HEK293 (cell line): ENCODE measurements around the gene SLC66A2.

Experiments
- CTCF ChIA-PET: fragments of 350-600 bp; formaldehyde crosslinking; extraction: SDS; loops from one replicate; lab custom pipeline; 2021; ENCODE audit warnings: antibody characterized with exemption; lab: Yijun Ruan, JAX
- POLR2A ChIA-PET: fragments of 300-600 bp; formaldehyde crosslinking; extraction: SDS; loops from one replicate; lab custom pipeline; 2020; ENCODE audit warnings: antibody characterized with exemption, inconsistent platforms; lab: Yijun Ruan, JAX
- H3K27ac ChIP-seq: fragments of 200-500 bp; sonication (Bioruptor generic); 2 replicates; pipeline ENCODE4 v1.5.1; 2014; ENCODE audit warnings: low read depth, low read length, control low read depth, inconsistent platforms; ENCODE audit errors: extremely low read depth
- H3K36me3 ChIP-seq, 2 experiments: fragments of 200-500 bp in 1 of 2; sonication (Bioruptor generic) in 1 of 2; 1 replicate in 1 of 2; 2 replicates in 1 of 2; pipeline ENCODE4 v1.5.1; 2014 to 2017; ENCODE audit warnings: inconsistent platforms in 2 of 2, low read length in 2 of 2; ENCODE audit not compliant: control insufficient read depth in 2 of 2, insufficient read depth in 1 of 2
- H3K4me1 ChIP-seq: fragments of 200-500 bp; sonication (Bioruptor generic); 2 replicates; pipeline ENCODE4 v1.5.1; 2014; ENCODE audit warnings: mild to moderate bottlenecking, low read length, inconsistent platforms; ENCODE audit not compliant: control insufficient read depth, insufficient read depth
- H3K4me3 ChIP-seq: 2 replicates; pipeline ENCODE4 v1.5.1; 2011; ENCODE audit warnings: low read depth, mild to moderate bottlenecking, control low read depth, low read length, moderate library complexity
- H3K9me3 ChIP-seq: fragments of 200-500 bp; sonication (Bioruptor generic); 2 replicates; pipeline ENCODE4 v1.5.1; 2014; ENCODE audit warnings: low read depth, low read length, inconsistent platforms; ENCODE audit not compliant: control insufficient read depth, insufficient read depth
- GFI1B ChIP-seq: fragments of 450-650 bp; formaldehyde crosslinking; IDR thresholded peaks from 2 replicates; pipeline ENCODE4 v1.5.1; 2016; ENCODE audit warnings: missing biosample characterization, missing genetic modification characterization
- GLI2 ChIP-seq: fragments of 450-650 bp; formaldehyde crosslinking; IDR thresholded peaks from 2 replicates; pipeline ENCODE4; 2017; ENCODE audit warnings: missing biosample characterization, missing genetic modification characterization, low read depth, borderline replicate concordance
- MEIS1 ChIP-seq: sonication (generic); formaldehyde crosslinking; IDR thresholded peaks from 2 replicates; pipeline ENCODE4 v1.8.1; 2022; ENCODE audit warnings: missing genetic modification reagents, mild to moderate bottlenecking, borderline replicate concordance
- ZBTB17 ChIP-seq: fragments of 450-650 bp; formaldehyde crosslinking; IDR thresholded peaks from 2 replicates; pipeline ENCODE4 v1.5.1; 2016; ENCODE audit warnings: missing biosample characterization, missing genetic modification characterization
- ZFP37 ChIP-seq: fragments of 450-650 bp; formaldehyde crosslinking; IDR thresholded peaks from 2 replicates; pipeline ENCODE4 v1.5.1; 2016; ENCODE audit warnings: missing biosample characterization, missing genetic modification characterization
- ZNF121 ChIP-seq: fragments of 450-650 bp; formaldehyde crosslinking; IDR thresholded peaks from 2 replicates; pipeline ENCODE4 v1.5.1; 2016; ENCODE audit warnings: missing biosample characterization, missing genetic modification characterization
- ZNF132 ChIP-seq: fragments of 450-650 bp; formaldehyde crosslinking; IDR thresholded peaks from 2 replicates; pipeline ENCODE4 v1.5.1; 2017; ENCODE audit warnings: missing biosample characterization, missing genetic modification characterization, borderline replicate concordance
- ZNF140 ChIP-seq: fragments of 450-650 bp; formaldehyde crosslinking; IDR thresholded peaks from 2 replicates; pipeline ENCODE4 v1.5.1; 2016; ENCODE audit warnings: missing biosample characterization, missing genetic modification characterization
- ZNF146 ChIP-seq: fragments of 450-650 bp; formaldehyde crosslinking; IDR thresholded peaks from 2 replicates; pipeline ENCODE4 v1.5.1; 2016; ENCODE audit warnings: missing biosample characterization, missing genetic modification characterization
- ZNF155 ChIP-seq: fragments of 450-650 bp; formaldehyde crosslinking; IDR thresholded peaks from 2 replicates; pipeline ENCODE4 v1.5.1; 2016; ENCODE audit warnings: missing biosample characterization, missing genetic modification characterization
- ZNF214 ChIP-seq: fragments of 450-650 bp; formaldehyde crosslinking; IDR thresholded peaks from 2 replicates; pipeline ENCODE4 v1.5.1; 2017; ENCODE audit warnings: missing biosample characterization, mild to moderate bottlenecking, missing genetic modification characterization, borderline replicate concordance
- ZNF335 ChIP-seq: fragments of 450-650 bp; formaldehyde crosslinking; conservative IDR thresholded peaks from 2 replicates; pipeline ENCODE4 v1.5.1; 2016; ENCODE audit warnings: missing biosample characterization, missing genetic modification characterization
- ZNF341 ChIP-seq: fragments of 450-650 bp; formaldehyde crosslinking; IDR thresholded peaks from 2 replicates; pipeline ENCODE4; 2016; ENCODE audit warnings: low read depth, missing biosample characterization, missing genetic modification characterization
- ZNF37A ChIP-seq: fragments of 450-650 bp; IDR thresholded peaks from 2 replicates; pipeline ENCODE4 v1.5.1; 2018; ENCODE audit warnings: missing biosample characterization, missing genetic modification characterization
- ZNF391 ChIP-seq: fragments of 450-650 bp; formaldehyde crosslinking; IDR thresholded peaks from 2 replicates; pipeline ENCODE4 v1.5.1; 2016; ENCODE audit warnings: low read depth, missing biosample characterization, missing genetic modification characterization, borderline replicate concordance
- ZNF398 ChIP-seq: fragments of 450-650 bp; formaldehyde crosslinking; IDR thresholded peaks from 2 replicates; pipeline ENCODE4 v1.5.1; 2017; ENCODE audit warnings: missing biosample characterization, missing genetic modification characterization
- ZNF677 ChIP-seq: fragments of 450-650 bp; IDR thresholded peaks from 2 replicates; pipeline ENCODE4 v1.5.0; 2018; ENCODE audit warnings: missing biosample characterization, mild to moderate bottlenecking, missing genetic modification characterization, moderate library complexity
- ZNF701 ChIP-seq: fragments of 450-650 bp; formaldehyde crosslinking; IDR thresholded peaks from 2 replicates; pipeline ENCODE4 v1.5.1; 2016; ENCODE audit warnings: missing biosample characterization, missing genetic modification characterization
- ZNF707 ChIP-seq: fragments of 450-650 bp; formaldehyde crosslinking; IDR thresholded peaks from 2 replicates; pipeline ENCODE4 v1.5.1; 2016; ENCODE audit warnings: missing biosample characterization, missing genetic modification characterization
- ZNF843 ChIP-seq: fragments of 450-650 bp; formaldehyde crosslinking; IDR thresholded peaks from 2 replicates; pipeline ENCODE4 v1.5.1; 2016; ENCODE audit warnings: missing biosample characterization, missing genetic modification characterization
- TF ChIP-seq, protein P1 (sequence below): fragments of 450-650 bp; formaldehyde crosslinking; IDR thresholded peaks from 2 replicates; pipeline ENCODE4 v1.5.1; 2016; ENCODE audit warnings: missing biosample characterization, missing genetic modification characterization
- TF ChIP-seq, protein P2 (sequence below): fragments of 450-650 bp; formaldehyde crosslinking; IDR thresholded peaks from 2 replicates; pipeline ENCODE4 v1.5.1; 2016; ENCODE audit warnings: missing biosample characterization, missing genetic modification characterization

The SLC66A2 gene

DNA sequence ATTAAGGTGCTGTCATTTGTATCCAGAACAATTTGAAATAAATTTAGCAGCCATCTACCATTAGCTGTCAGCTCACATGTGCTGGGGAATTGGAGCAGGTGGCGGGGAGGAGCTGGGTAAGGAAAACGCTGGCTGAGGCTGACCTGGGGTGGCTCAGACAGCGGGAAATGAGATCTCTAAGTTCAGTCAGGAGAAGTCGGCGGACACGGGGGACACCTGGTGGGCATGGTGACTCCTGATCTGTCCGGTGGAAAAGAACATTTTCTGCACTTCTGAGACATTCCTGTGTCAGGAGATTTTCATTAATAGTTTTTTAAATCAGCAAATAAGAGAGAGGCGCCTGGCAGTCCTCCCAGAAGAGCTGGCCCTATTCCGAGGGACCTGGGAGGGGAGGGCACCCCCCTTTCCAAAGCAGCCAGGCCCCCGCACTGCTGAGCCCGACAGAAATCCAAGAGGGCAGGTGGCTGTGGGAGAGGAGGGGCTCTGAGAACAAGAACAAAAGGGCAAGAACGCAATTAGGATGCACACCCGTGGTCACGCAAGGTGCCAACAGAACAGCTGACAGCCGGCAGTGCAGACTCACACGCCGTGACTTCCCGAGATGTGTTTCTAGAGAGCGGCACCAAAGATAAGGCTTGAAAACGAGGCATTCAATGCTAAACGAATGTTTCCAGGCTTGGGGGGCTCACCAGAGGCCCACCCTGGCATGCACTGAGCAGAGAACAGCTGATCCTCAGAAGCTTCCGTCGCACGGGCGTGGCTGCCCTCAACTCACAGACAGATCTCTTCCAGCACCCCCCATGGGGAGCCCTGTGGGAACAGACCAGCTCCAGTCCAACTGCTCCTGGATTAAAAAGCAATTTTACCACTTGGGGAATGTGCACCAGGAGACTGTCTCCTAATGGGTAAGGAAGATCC, 26.4 kb downstream of the SLC66A2 start:
- TF ChIP-seq ZNF155 (tag by site-specific recombination), result no peak
- Histone ChIP-seq H3K27ac (no peak overlapping the region), H3K4me1 (no peaks in the 10 kb centered on the region), H3K9me3 (no peaks in the 10 kb centered on the region), H3K36me3 (peaks cover 4 to 22% of the 10 kb centered on the region in 2 experiments; a peak in 2 of 3 replicates), H3K4me3 (no peak overlapping the region)
- ChIA-PET POLR2A (no interaction called here), CTCF (interaction anchor here (0.7 kb wide), 1 partner anchor 85 kb away, joined by 3 read pairs; no protein-coding TSS in a partner anchor)

DNA sequence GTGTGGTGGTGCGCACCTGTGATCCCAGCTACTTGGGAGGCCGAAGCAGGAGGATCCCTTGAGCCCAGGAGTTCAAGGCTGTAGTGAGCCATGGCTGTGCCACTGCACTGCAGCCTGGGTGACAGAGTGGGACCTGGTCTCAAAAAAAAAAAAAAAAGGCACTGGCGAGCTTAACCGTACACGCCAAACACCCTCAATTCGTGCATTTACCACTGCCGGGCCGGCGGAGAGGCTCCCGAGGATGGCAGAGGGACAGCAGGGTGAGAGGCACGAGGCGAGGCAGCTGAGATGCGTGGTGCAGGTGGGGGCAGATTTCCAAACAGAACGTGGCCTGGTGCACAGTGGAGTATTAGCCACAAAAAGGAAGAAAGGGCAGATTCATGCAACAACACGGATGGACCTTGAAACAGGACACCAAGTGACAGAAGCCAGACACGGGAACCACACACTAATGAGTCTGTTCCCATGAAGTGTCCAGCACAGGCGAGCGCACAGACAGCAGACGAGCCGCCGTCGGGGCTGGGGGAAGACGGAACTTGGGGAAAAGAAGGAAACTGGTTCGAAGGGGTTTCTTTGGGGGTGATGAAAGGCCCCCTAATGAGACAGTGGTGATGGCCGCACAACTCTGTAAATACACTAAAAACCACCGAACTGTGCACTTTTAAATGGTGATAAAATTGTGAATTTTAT, 27.4 kb downstream of the SLC66A2 start:
- H3K36me3 ChIP-seq, result peaks cover 4 to 16% of the 10 kb centered on the region in 2 experiments; a peak in 2 of 3 replicates
- no peak overlapping the region for H3K4me3 ChIP-seq
- CTCF ChIA-PET, result interaction anchor here (0.7 kb wide), 1 partner anchor 84 kb away, joined by 3 read pairs; no protein-coding TSS in a partner anchor
- no peaks in the 10 kb centered on the region for H3K9me3 ChIP-seq
- no peaks in the 10 kb centered on the region for H3K4me1 ChIP-seq
- H3K27ac ChIP-seq, result no peak overlapping the region
- no peak for TF ChIP-seq ZNF843 (tag by site-specific recombination)
- no peak for TF ChIP-seq ZBTB17
- TF ChIP-seq ZNF37A, result no peak
- TF ChIP-seq ZNF121 (tag by site-specific recombination), result no peak
- TF ChIP-seq ZNF146 (tag by site-specific recombination), result no peak
- no peak for TF ChIP-seq ZNF341 (tag by site-specific recombination)
- no peak for TF ChIP-seq MEIS1 (CRISPR knock-in tag)
- no peak for TF ChIP-seq ZNF707 (tag by site-specific recombination)
- TF ChIP-seq ZNF132 (tag by site-specific recombination), result no peak
- no peak for TF ChIP-seq ZNF140 (tag by site-specific recombination)
- no peak for TF ChIP-seq ZFP37 (tag by site-specific recombination)
- no peak for TF ChIP-seq ZNF214 (tag by site-specific recombination)
- TF ChIP-seq ZNF701, result no peak
- no peak for TF ChIP-seq GFI1B (tag by site-specific recombination)
- TF ChIP-seq ZNF677 (tag by site-specific recombination), result no peak
- TF ChIP-seq, all 188 proteins: peak for 0
- POLR2A ChIA-PET, result no interaction called here

- ChIA-PET CTCF (no interaction called here), POLR2A (no interaction called here)
- no peak overlapping the region for H3K27ac ChIP-seq
- no peaks in the 10 kb centered on the region for H3K4me1 ChIP-seq
- peaks cover 4 to 13% of the 10 kb centered on the region in 2 experiments; a peak in 2 of 3 replicates for H3K36me3 ChIP-seq
- H3K9me3 ChIP-seq, result no peaks in the 10 kb centered on the region
- no peak overlapping the region for H3K4me3 ChIP-seq
- no peak for TF ChIP-seq ZNF398 (tag by site-specific recombination)
- TF ChIP-seq GLI2 (tag by site-specific recombination), result no peak
- TF ChIP-seq, protein P1, sequence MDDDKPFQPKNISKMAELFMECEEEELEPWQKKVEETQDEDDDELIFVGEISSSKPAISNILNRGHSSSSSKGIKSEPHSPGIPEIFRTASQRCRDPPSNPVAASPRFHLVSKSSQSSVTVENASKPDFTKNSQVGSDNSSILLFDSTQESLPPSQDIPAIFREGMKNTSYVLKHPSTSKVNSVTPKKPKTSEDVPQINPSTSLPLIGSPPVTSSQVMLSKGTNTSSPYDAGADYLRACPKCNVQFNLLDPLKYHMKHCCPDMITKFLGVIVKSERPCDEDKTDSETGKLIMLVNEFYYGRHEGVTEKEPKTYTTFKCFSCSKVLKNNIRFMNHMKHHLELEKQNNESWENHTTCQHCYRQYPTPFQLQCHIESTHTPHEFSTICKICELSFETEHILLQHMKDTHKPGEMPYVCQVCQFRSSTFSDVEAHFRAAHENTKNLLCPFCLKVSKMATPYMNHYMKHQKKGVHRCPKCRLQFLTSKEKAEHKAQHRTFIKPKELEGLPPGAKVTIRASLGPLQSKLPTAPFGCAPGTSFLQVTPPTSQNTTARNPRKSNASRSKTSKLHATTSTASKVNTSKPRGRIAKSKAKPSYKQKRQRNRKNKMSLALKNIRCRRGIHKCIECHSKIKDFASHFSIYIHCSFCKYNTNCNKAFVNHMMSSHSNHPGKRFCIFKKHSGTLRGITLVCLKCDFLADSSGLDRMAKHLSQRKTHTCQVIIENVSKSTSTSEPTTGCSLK (tag by site-specific recombination), result no peak
- no peak for TF ChIP-seq ZNF335 (tag by site-specific recombination)
- TF ChIP-seq, protein P2, sequence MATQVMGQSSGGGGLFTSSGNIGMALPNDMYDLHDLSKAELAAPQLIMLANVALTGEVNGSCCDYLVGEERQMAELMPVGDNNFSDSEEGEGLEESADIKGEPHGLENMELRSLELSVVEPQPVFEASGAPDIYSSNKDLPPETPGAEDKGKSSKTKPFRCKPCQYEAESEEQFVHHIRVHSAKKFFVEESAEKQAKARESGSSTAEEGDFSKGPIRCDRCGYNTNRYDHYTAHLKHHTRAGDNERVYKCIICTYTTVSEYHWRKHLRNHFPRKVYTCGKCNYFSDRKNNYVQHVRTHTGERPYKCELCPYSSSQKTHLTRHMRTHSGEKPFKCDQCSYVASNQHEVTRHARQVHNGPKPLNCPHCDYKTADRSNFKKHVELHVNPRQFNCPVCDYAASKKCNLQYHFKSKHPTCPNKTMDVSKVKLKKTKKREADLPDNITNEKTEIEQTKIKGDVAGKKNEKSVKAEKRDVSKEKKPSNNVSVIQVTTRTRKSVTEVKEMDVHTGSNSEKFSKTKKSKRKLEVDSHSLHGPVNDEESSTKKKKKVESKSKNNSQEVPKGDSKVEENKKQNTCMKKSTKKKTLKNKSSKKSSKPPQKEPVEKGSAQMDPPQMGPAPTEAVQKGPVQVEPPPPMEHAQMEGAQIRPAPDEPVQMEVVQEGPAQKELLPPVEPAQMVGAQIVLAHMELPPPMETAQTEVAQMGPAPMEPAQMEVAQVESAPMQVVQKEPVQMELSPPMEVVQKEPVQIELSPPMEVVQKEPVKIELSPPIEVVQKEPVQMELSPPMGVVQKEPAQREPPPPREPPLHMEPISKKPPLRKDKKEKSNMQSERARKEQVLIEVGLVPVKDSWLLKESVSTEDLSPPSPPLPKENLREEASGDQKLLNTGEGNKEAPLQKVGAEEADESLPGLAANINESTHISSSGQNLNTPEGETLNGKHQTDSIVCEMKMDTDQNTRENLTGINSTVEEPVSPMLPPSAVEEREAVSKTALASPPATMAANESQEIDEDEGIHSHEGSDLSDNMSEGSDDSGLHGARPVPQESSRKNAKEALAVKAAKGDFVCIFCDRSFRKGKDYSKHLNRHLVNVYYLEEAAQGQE (tag by site-specific recombination), result no peak
- TF ChIP-seq ZNF391, result no peak
These were observed 28.5 kb downstream of the SLC66A2 start for GRCh38 chr18:79922971-79923411.
